ENCODE data around the gene RAB43. TPM values are rescaled to one million over a fixed set of nuclear protein-coding genes. Genes with fewer than 3 reads are reported as not detected.

RAB43 gene
- total RNA-seq, 1 donor, result 13.4 TPM

- peak; percentile 77 for DNase-seq (ENCODE audit: insufficient read length, low spot score, missing footprints)
- Histone ChIP-seq H3K4me2 (ENCODE audit: insufficient read depth, low read length) (no peak overlapping the region), H4K20me1 (ENCODE audit: insufficient read depth, low read length) (no peaks in the 10 kb centered on the region), H3K27me3 (ENCODE audit: insufficient read depth, low read length) (peaks cover 3% of the 10 kb centered on the region), H3K36me3 (ENCODE audit: insufficient read depth, low read length) (no peaks in the 10 kb centered on the region), H2AFZ (ENCODE audit: low read length) (no peak overlapping the region), H3K79me2 (ENCODE audit: insufficient read depth, low read length) (no peaks in the 10 kb centered on the region), H3K4me3 (ENCODE audit: insufficient read depth, low read length) (no peak overlapping the region), H3K4me1 (ENCODE audit: insufficient read depth, low read length) (no peaks in the 10 kb centered on the region), H3K9me3 (ENCODE audit: low read depth, low read length) (no peaks in the 10 kb centered on the region), H3K27ac (ENCODE audit: low read depth, low read length) (no peak overlapping the region)
- TF ChIP-seq, protein P1, sequence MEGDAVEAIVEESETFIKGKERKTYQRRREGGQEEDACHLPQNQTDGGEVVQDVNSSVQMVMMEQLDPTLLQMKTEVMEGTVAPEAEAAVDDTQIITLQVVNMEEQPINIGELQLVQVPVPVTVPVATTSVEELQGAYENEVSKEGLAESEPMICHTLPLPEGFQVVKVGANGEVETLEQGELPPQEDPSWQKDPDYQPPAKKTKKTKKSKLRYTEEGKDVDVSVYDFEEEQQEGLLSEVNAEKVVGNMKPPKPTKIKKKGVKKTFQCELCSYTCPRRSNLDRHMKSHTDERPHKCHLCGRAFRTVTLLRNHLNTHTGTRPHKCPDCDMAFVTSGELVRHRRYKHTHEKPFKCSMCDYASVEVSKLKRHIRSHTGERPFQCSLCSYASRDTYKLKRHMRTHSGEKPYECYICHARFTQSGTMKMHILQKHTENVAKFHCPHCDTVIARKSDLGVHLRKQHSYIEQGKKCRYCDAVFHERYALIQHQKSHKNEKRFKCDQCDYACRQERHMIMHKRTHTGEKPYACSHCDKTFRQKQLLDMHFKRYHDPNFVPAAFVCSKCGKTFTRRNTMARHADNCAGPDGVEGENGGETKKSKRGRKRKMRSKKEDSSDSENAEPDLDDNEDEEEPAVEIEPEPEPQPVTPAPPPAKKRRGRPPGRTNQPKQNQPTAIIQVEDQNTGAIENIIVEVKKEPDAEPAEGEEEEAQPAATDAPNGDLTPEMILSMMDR (IDR thresholded peaks at IDR 0.05; ENCODE audit: extremely low read depth, low read depth, low read length), result no peak
Measured at GRCh38 chr3:129063841-129064482, 57.6 kb downstream of the RAB43 start.

- no peaks in the 10 kb centered on the region for H3K36me3 ChIP-seq (ENCODE audit: insufficient read depth, low read length)
- H3K4me3 ChIP-seq (ENCODE audit: insufficient read depth, low read length), result no peak overlapping the region
- no peaks in the 10 kb centered on the region for H3K9me3 ChIP-seq (ENCODE audit: low read depth, low read length)
- H3K27ac ChIP-seq (ENCODE audit: low read depth, low read length), result no peak overlapping the region
- no peaks in the 10 kb centered on the region for H3K4me1 ChIP-seq (ENCODE audit: insufficient read depth, low read length)
- DNase-seq (ENCODE audit: insufficient read length, low spot score, missing footprints), result no peak
- no peaks in the 10 kb centered on the region for H3K79me2 ChIP-seq (ENCODE audit: insufficient read depth, low read length)
- peaks cover 3% of the 10 kb centered on the region for H3K27me3 ChIP-seq (ENCODE audit: insufficient read depth, low read length)
- TF ChIP-seq, protein P1 (IDR thresholded peaks at IDR 0.05; ENCODE audit: extremely low read depth, low read depth, low read length), result no peak
- no peaks in the 10 kb centered on the region for H4K20me1 ChIP-seq (ENCODE audit: insufficient read depth, low read length)
- H2AFZ ChIP-seq (ENCODE audit: low read length), result no peak overlapping the region
- no peak overlapping the region for H3K4me2 ChIP-seq (ENCODE audit: insufficient read depth, low read length)
Measured at GRCh38 chr3:129063091-129063640, 58.4 kb downstream of the RAB43 start.

GRCh38 chr3:129061888-129062834 lies 59.4 kb downstream of the RAB43 start:
- peak; percentile 71 for DNase-seq (ENCODE audit: insufficient read length, low spot score, missing footprints)
- no peak overlapping the region for H3K27ac ChIP-seq (ENCODE audit: low read depth, low read length)
- peaks cover 3% of the 10 kb centered on the region for H3K27me3 ChIP-seq (ENCODE audit: insufficient read depth, low read length)
- no peaks in the 10 kb centered on the region for H3K36me3 ChIP-seq (ENCODE audit: insufficient read depth, low read length)
- no peaks in the 10 kb centered on the region for H3K9me3 ChIP-seq (ENCODE audit: low read depth, low read length)
- no peak overlapping the region for H2AFZ ChIP-seq (ENCODE audit: low read length)
- no peaks in the 10 kb centered on the region for H3K79me2 ChIP-seq (ENCODE audit: insufficient read depth, low read length)
- H3K4me3 ChIP-seq (ENCODE audit: insufficient read depth, low read length), result no peak overlapping the region
- no peaks in the 10 kb centered on the region for H3K4me1 ChIP-seq (ENCODE audit: insufficient read depth, low read length)
- H3K4me2 ChIP-seq (ENCODE audit: insufficient read depth, low read length), result no peak overlapping the region
- no peaks in the 10 kb centered on the region for H4K20me1 ChIP-seq (ENCODE audit: insufficient read depth, low read length)
- TF ChIP-seq, protein P1 (IDR thresholded peaks at IDR 0.05; ENCODE audit: extremely low read depth, low read depth, low read length), result no peak
